Non-pigmented ciliary epithelial cell (primary cell): Measurements from ENCODE around the gene SNPH.
"Not testable (repeated sequence)": the region's sequence is repeated elsewhere in the genome, so short reads cannot be mapped to it uniquely, and the experiment has no call there.

ENCODE experiments used
- DNase-seq: peaks from one replicate; pipeline ENCODE4 v3.0.0-alpha.2; 2010; ENCODE audit warnings: low read depth

SNPH gene

DNA sequence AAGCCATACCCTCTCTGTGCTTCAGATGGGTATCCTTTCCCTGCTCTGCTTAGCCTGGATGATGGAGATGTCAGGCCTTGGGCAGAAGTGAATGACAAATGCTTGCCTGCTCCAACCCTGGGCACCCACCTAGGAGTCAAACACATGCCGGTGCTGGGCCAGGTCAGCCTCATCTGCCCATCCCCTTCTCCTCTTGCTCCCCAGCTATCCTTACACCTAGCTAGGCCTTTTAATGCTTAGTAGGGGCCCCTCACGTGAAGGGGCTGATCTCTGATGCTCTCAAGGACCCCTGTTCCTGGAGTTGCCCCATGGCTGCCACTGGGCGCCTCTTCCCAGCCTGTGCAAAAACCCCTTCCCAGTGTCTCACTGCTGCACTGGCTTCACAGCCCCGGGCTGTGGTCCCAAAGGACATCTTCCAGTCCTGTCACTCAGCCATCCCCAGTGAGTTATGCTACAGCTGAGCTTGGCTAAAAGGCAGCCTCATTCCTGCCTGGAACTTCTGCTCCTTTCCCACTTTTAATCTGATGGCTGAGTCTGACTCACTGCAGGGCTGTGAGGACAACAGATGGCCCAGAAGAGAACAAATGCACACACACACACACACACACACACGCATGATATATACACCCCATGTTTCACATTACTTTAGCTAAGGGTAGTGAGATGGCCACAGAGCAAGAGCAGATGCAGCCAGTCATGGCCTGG lies 75.6 kb downstream of the SNPH start:
- DNase-seq = no peak

DNA sequence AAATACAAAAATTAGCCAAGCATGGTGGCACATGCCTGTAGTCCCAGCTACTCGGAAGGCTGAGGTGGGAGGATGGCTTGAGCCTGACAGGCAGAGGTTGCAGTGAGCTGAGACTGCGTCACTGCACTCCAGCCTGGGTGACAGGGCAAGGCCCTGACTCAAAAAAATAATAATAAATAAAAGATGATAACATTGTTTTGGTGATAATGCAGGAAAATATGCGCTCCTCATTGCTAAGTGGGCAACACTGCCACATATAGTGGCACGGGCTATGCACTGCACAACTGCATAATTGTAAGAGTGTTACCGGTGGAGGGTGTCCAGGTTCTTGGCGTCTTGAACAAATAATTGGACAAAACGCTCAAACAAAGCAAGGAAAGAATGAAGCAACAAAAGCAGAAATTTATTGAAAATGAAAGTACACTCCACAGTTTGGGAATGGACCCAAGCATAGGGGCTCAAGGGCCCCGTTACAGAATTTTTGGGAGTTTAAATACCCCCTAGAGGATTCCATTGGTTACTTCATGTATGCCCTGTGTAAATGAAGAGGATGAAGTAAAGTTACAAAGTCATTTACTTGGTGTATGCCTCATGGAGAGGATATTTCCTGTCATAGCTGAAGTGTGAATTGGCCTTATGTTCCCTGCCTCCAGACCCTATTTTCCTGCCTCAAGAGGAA lies 77.5 kb downstream of the SNPH start:
- not testable (repeated sequence) for DNase-seq

DNA sequence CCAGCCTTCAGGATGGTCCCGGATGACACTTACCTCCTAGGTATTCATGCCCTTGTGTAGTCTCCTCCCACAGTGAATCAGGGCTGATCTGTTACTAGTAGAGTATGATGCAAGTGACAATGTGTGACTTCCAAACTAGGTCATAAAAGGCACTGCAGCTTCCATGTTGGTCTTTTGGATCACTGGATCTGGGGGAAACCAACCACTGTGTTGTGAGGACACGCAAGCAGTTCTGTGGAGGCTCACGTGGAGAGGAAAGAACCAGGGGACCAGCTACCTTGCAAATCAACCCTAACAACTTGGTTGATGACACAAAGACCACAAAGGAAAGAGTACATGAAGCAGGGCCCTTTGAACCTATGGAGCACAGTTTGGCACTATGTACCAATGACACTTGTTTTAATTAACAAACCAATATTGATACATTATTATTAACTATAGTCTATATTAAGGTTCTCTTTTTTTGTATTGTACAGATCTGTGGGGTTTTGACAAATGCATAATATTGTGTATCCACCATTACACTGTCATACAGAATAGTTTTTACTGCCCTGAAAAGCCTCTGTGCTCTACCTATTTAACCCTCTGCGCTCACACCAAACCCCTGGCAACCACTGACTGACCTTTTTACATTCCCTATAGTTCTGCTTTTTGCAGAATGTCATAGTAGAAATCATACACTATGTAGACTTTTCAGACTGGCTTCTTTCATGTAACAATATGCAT lies 79.1 kb downstream of the SNPH start:
- no peak for DNase-seq

DNA sequence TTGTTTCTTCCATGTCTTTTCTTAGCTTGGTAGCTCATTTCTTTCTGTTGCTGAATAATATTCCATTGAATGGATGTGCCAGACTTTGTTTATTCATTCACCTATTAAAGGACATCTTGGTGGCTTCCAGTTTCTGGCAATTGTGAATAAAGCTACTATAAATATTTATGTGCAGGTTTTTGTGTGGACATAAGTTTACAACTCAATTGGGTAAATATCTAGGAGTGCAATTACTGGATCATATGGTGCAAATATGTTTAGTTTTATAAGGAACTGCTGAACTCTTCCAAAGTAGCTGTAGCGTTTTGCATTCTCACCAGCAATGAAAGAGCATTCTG lies 79.6 kb downstream of the SNPH start:
- DNase-seq = no peak

DNA sequence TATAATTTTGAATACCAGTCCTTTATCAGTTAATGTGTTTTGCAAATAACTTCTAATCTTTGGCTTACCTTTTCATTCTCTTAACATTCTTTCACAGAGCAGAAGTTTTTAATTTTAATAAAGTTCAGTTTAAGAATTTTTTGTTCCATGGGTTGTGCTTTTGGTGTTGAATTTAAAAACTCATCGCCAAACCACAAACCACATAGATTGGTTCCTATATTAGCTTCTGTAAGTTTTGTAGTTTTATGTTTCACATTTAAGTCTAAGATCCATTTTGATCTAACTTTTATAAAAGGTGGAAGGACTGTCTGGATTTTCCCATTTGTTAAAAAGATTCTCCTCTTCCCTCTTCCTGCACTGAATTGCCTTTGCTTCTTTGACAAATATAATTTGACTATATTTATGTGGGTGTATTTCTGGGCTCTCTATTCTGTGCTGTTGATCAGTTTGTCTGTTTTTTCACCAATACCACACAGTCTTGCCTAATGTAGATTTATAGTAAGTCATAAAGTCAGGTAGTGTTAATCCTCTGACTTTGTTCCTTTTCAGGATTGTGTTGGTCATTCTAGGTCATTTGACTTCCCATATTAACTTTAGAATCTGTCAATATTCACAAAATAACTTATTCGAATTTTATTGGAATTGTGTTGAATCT lies 80.3 kb downstream of the SNPH start:
- DNase-seq = no peak

DNA sequence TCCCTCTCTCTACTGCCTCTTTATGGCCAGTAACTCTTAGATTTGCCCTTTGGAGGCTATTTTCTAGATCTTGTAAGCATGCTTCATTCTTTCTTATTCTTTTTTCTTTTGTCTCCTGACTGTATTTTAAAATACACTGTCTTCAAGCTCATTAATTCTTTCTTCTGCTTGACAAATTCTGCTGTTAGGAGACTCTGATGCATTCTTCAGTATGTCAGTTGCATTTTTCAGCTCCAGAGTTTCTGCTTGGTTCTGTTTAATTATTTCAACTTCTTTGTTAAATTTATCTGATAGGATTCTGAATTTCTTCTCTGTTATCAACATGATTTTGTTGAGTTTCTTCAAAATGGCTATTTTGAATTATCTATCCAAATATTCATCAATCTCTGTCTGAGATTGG lies 87.9 kb downstream of the SNPH start:
- no peak for DNase-seq

DNA sequence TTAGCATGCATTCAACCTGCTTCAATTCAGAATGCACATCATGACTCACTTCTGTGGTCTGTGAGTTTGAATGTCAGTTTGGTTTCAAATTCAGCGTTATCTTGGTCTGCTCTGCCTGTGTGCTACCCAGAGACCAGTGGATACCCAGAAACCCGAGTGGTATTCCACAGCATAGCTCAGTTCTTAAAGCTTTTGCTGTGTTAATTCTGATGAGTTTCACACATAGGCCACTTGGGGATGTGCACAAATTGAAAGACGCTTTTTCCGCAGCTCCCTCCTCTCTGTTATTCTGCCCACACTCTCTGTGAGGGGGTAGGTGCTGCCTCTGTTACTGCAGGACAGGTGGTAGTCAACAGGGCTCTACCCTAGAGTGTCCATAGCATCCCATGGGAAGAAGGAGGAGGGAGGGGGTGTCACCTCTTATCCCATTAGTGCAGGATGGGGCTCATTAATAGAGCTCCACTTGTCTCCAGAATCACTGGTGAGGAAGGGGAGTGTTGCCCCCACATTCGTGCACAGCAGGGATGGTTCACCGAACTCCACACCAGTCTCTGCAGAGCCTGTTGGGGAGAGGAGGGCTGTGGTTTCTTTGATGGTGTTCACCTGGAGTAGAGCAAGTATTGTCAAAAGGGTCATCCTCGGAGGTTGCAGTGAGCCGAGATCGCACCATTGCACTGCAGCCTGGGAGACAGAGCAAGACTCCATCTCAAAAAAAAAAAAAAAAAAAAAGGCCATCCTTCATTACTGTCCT lies 92.0 kb downstream of the SNPH start:
- peak; percentile 37 for DNase-seq
